ENCODE data around the gene XYLT1.
A peak's percentile ranks its signal among the peaks of the same experiment; 100 is the strongest.
"Not testable (repeated sequence)": the region's sequence is repeated elsewhere in the genome, so short reads cannot be mapped to it uniquely, and the experiment has no call there.

The XYLT1 gene

DNA sequence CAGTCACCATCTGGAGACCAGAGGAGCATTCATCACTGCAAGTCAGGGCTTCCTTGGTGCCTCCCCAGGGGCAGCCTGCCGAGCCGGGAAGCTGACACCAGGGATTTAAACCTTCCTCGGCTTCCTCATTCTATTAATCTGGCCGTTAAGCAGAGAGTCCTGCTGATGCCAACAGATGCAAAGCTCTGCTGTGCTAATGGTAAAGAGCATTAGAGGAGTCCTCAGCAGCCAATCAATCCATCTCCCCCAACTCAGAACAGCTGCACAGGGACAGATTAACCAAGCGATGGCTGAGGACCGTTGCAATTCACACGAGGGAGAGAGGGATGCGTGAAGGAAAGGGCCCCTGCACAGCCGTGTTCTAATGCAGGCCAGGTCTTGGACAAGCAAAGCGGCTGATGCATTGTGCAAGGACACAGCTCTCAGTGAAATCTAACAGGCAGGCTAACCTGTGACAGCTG is 116.6 kb downstream of the XYLT1 start:
- no peak for DNase-seq

DNA sequence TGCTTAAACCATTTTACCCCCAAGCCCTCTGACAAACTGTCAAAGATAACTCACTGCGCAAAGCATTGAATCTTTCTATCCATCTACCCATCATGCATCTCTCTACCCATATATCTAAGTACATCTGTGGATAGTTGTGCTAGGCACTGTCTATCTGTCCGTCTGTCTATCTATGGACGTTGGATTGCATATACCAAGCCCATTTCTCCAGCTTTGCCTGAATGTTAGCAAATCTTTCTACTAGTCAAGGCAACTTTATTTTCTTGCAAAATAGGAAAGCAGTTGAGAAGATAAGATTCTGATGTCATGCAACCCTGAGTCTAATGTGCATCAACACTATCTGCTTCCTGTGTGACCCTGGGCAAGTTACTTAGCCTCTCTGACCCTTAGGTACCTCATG is 117.2 kb downstream of the XYLT1 start:
- no peak for DNase-seq

DNA sequence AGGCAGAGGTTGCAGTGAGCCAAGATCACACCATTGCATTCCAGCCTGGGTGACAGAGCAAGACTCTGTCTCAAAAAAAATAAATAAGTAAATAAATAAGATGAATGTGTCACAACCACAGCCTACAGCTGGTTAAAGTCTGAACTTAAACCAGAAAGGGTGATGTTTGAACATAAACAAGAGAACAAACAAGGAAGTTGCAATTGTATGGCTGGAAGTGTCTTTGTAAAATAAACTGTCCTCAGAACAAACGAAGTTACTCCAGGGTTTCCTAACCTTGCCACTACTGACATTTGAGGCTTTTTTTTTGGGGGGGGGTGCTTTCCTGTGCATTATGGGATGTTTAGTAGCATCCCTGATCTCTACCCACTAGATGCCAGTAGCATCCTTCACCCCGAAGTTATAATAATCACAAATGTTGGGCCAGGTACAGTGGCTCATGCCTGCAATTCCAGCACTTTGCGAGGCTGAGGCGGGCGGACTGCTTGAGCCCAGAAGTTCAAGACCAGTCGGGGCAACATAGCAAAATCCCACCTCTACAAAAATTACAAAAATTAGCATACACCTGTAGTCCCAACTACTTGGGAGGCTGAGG is 119.2 kb downstream of the XYLT1 start:
- DNase-seq = no peak

DNA sequence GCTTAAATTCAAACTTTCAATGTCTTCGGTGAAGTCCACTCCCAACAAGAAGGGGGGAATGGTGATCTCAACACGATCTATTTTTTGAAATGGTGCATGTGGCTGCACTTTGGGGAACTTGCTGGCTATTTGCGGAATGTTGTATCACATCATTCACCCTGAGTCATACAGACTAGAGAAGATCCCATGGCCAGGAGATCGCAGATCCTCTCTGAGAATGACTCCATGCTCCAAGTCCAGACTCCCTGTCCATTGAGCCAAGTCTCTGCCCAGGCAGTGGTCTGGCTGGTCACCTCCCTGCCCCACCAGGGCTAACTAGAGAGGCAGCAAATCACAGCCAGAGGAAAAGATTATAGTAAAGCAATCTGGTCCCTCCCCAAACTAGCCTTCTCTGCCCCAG is 120.6 kb downstream of the XYLT1 start:
- DNase-seq = no peak

DNA sequence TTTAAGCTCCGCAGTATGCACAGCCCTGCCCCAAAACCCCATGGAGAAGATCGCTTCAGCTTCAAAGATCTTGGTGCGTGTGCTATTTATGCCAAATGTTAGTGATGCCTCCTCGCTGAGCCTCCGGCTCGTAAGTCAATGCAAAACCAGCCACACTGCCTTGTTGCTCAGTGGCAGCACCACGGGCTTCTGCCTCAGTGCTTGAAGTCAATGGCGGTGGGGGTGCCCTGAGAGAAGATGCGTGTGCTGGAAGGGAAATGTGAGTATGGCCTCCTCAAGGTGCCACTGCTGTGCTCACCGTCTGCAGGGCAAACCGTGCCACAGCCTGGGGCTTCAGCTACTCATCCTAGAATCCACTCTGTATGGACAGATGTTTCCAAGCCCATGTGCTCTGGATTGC is 121.9 kb downstream of the XYLT1 start:
- no peak for DNase-seq

DNA sequence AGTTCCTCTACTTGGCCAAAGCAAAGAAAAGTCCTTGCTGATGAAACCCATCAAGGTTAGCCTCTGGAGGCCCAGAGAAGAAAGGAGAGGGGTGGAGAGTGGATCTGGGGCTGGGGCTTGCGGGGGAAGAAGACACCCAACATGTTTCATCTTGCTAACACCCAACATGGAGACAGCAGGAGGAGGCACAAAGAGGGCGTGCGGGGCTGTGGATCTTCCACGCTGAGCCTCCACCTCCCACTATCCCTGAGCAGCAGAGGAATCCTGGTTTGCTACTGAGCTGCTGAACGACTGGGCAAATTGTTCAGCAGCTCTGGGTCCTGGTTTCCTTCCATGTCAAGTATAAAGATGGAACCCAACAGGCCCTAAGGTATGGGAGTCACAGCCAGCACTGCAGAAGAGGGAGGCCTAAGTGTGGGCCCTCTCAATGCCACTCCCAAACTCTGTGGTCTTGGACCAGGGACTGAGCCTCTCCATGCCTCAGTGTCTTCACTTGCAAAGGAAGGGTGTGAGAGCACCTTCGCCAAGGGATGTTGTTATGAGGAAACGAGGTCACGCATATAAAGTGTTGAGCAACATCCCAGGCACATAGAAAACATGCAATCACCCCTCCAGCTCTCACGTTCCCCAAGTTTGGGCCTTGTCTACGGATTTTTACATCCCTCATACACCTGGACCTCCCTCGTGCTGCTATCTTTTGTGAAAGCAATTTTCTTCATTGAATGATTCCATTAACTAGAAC is 122.5 kb downstream of the XYLT1 start:
- DNase-seq = no peak

DNA sequence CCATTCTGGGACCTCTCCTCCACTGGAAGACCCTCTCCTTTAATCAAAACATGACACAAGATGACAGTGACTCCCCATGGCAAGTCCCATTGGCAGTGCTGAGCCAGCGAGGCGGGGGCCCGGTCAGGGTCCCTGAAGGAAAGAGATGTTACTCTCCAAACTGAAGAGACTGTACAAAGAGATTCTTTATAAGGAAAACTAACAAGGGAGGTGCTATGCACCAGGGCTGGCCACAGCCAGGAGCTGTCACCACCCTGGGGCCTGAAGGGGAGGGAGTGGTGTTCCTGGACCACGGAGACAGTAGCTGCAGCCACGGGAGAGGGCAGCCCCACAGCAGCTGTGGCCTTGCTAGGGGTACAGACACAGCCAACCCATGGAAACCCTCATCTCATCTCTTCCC is 123.1 kb downstream of the XYLT1 start:
- DNase-seq = no peak

DNA sequence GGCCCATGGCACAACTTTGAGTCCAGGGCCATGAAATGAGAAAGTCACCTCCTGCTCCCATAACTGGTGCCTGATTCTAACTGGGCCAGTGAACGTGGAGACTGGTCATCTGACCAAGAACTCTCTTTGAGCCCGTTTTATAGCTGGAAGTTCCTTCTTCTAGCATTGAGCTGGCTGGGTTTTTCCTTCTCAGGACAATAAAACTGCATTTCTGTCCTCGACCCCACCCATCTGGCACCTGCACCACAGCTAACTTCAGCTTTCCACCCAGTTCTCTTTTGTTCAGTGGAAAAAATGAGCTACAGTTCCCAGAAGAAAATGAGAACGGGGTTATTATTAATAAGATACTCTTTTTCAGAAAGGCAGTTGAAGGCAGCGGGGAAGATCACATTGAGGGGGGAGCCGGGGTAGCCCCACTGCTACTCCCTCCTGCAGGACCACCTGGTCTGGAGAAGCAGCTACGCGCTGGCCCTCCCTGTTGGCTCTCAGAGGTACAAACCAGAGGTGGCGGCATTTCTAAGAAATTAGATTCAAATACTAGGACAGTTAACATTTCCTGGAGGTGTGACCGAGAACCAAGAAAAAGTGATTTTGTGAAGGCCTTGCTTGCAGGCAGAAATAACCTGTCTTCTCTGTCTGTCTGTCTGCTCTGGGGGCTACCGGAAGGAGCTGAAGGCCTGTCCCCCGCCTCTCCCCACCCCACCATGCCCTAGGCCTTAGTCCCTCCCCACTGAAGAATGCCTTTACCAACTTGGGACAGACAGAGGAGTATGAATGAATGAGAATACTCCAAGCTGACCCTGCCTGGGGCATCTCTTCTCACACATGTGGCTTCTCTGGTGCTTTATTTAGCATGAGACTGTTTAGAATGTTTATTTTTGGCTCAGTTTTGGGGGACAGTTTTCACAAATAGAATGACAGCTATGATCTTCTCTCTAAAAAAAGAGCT is 123.9 kb downstream of the XYLT1 start:
- DNase-seq = peak; percentile 23

DNA sequence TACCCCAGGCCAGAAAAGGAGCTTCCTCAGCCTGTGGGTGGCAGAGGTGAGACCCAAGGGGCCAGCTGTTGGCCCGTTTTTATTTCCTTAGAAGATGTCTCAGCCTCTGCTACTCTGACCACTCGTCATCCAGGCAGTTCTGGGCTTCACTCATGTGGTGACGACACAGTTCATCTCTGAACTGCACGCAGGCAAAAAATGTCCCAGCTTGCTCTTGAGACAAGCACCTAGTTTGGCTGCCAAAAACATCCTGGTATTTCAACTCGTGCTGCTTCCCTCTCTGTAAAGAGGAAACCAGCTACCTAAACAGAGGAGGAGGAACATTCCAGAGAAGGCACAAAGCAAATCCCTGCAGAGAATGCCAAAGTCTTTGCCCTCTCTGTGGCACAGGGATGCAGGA is 125.7 kb downstream of the XYLT1 start:
- DNase-seq = no peak

DNA sequence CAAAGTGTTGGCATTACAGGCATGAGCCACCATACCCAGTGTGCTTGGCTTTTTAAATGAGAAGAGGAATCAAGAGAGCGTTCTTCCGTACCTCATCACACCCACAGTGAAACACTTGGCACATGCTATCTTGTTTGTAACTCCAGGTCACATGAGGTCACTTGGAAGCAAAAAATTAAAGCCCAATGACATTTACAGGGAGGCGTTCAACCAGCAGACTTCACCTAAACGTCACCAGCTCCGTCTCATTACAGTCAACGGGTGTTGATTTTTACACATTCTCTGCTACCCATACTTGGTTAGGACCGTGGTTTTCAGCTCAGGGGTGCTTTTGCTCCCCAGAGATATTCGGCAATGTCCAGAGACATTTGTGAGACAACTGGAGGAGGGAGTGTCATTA is 127.0 kb downstream of the XYLT1 start:
- no peak for DNase-seq

DNA sequence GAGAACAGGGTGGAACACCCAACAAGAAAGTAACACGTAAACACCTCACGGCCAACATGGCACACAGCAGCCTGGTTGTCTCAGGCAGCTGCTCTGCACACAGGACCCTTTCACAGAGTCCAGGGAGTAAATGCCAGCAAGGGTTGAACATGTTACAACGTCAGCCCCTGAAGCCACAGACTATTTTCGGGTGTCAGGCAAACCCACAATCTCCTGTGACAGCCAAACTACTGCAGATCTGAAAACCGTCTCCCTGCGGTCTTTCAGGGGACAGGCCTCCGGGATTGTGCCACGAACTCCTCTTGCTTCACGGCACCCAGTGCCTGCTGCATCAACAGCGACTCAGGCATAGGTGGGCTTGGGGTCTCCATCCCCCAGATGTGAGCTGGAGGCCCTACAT is 127.7 kb downstream of the XYLT1 start:
- peak; percentile 8 for DNase-seq

DNA sequence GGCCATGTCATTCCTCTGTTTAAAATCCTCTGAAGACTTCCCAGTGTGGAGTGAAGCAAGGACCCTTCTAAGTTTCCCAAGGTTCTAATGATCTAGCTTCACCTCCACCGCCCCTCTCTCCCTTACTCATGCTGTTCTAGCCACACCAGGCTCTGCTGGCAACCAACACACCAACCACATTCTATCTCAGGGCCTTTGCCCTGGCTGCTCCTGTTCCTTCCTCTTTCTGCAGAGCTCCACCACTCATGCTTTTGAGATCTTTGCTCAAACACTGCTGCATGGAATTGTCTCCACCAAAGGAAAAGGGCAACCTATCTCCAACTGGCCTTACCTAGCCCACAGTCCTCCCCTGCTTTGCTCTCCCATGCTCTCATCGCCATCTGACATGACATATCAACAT is 128.7 kb downstream of the XYLT1 start:
- DNase-seq = no peak

DNA sequence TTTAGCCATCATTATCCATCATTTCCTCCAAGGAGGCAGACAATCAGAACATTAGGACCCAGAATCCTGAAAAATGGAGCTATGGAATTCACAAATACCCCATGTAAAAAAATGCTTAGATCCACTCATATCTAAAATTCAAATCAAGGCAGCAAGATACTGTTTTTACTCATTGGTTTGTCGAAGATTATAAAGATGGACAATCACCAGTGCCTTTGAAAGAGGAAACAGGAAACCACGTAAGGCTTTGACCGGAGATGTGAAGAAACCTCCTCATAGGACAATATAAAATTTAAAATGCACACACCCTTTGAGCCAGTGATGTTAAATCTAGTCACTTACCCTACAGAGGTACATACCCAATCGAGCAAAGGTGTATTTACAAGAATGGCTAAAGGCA is 130.0 kb downstream of the XYLT1 start:
- DNase-seq = no peak

DNA sequence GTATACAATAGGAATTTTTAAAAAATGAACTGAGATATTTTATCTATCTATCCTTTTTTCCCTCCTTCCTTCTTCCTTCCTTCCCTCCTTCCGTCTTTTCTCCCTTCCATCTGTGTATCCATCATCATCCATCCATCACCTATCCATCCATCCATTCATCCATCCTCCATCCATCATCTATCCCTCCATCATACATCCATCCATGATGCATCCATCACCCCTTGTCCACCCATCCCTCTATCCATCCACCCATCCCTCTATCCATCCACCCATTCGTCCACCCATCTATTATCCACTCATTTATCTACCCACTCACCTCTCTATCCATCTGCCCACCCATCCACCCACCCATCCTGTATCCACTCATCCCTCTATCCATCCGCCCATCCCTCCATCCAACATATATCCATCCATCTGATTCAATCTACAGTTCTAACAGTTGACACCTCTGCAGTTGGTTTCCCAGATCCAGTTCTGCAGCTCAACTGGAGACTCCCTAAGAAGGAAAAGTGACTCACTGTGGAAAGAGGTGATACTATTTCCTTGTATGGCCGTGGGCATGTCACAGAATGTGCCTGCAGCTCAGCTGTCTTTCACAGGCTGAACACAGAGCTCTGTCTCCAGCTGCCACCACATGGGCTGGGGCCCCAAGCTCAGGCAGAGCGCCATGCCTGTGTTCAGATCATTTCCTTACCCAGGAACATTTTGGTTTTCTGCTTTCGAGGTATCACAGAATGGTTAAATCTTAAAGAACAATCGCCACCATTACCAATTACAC is 130.8 kb downstream of the XYLT1 start:
- DNase-seq = no peak

DNA sequence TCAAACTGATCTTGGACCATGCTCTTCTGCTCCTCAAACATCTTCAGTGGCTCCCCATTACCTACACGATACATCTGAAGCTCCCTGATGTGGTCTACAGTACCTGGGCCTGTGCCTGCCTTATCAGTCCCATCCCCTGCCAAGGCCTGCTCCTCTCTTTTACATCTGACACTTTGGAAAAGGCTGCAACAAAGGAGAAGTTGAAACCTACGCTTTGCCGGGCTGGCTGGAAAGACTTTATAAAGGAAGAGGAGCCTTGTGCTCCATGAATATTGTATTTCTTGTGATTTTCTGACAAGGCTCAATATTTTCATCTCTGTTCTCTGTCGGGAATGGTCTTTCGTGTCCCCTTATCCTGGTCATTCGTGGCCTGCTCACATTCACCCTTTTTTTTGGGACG is 132.5 kb downstream of the XYLT1 start:
- no peak for DNase-seq

DNA sequence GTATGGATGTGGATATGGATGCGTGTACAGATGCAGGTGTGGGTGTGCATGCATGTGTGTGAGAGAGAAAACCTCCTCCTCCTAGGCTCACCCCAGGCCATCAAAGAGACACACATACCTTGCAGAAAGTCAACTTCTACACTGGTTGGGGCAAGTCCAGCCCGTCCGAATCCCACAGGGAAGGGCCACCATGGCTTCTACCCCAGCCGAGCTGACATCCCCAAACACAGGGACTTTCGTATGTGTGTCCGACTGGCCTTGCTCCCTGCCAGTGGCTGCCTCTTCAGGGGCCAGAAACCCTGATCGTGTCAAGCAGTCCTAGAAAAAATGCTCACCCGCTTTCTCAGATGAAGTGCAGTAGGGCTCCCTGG is 134.2 kb downstream of the XYLT1 start:
- no peak for DNase-seq

DNA sequence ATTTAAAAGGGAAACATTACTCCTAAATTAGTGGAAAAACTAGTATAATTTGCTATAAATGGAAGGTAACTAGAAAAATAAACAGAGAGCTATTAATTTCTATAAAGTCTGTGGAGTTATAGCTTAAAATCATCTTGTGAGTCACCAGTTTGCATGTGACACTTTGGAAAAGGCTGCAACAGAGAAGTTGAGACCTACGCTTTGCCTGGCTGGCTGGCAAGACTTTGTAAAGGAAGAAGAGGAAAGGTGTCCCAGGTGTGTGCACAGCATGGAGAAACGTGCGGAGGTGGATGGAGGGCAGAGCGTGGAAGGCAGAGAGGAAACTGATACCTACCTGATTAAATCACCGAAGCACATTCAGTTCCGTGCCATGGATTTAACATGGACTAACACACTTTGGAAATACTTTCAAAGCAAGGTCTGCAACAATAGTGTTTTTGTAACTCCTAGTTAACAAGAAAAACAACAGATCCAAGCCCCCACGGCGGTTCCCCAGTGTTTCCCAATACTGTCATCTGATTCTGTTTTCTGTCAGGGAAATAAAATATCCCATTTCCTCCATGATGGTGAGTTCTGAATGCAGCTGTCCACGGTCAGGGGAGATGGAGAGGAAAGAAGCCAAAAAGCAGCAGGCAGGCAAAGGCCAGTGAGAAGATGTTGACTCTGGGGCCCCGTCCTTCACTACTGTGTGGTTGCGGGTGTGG is 134.8 kb downstream of the XYLT1 start:
- DNase-seq = no peak

DNA sequence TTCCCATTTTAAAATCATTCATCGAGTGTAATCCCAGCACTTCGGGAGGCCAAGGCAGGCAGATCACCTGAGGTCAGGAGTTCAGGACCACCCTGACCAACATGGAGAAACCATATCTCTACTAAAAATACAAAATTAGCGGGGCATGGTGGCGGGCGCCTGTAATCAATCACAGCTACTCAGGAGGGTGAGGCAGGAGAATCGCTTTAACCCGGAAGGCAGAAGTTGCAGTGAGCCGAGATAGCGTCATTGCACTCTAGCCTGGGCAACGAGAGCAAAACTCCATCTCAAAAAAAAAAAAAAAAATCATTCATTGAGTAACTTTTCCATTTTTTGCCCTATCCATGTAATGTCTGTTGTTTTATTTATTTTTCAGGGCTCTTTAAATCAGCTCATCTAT is 135.4 kb downstream of the XYLT1 start:
- not testable (repeated sequence) for DNase-seq

DNA sequence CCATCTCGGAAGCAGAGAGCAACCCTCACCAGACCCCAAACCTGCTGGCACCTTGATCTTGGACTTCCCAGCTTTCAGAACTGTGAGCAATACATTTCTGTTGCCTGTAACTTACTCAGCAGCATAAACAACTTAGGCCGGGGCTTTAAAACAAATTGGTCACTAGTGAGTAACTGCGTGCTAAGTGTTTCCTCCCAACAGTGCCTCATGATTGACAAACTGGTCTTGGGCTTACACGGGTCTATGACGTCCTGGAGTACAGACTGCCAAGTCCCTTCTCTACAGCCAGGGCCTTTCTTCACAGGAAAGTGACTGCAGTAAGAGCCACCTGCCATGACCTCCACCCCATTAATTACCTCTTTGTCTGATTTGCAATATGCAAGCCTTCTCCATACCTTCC is 136.7 kb downstream of the XYLT1 start:
- no peak for DNase-seq

DNA sequence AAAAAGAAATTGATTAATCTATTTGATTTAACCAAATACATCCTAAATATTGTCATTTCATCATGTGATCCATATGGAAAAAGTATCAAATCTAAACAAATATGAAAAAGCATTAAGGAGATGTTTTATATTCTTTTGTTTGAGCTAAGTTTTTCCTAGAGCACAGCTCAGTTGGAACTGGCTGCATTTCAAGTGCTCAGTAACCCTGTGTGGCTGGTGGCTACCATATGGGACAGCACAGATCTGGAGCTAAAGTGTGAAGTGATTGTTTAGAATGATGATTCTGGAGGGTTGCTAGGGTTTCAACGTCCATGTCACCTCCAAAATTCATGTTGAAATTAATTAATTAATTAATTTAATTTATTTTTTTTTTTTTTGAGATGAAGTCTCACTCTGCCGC is 137.5 kb downstream of the XYLT1 start:
- no peak for DNase-seq

DNA sequence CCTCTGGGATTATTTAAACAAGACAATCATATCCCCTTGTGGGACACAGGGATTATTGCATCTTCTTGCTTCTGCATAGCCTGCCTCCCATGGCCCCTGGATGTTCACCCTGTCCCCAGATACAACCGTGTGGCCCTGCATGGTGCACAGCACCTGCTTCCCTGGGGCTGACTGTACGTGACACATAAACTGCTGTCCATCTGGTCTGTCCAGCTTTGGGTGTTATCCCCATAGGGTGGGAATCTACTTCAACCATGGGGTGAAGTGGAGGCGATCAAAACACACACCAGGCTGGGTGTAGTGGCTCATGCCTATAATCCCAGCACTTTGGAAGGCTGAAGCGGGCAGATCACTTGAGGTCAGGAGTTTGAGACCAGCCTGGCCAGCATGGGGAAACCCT is 138.8 kb downstream of the XYLT1 start:
- no peak for DNase-seq

DNA sequence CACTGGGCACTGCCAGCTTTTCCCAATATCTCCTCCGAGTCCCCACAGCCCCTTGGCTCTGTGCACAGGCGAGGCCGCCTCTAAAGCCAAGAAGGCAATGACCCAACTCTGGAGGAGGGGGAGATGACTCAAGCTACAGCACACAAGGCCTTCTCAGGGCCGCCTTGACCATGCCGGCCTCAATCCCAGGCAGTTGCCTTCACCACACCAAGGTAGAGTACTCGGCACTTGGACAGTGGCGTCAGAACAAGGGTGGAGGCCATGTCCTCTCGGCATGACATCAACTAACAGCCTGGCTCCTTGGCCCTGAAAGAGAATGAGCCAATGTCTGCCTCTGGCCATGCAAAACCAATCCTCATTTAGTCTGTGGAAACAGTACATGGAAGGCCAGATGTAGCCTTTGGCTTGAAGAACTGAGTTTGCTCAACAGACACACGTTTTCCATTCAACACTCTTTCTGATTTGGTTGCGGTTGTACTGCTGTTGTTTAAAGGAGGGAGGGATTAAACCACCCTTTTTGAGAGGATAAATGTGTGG is 139.6 kb downstream of the XYLT1 start:
- DNase-seq = no peak
